GM18505 (cell line): ENCODE data around the gene DNAH5.

ENCODE experiments used
- ATAC-seq: cut with Tn5 transposase; IDR thresholded peaks from one replicate; pipeline ENCODE4 v1.9.1; 2021; ENCODE audit not compliant: unreplicated experiment
- POLR2A ChIP-seq: IDR thresholded peaks from 4 replicates; pipeline ENCODE4 v1.6.1; 2011; ENCODE audit warnings: borderline replicate concordance; ENCODE audit not compliant: insufficient read depth, insufficient read length; ENCODE audit errors: extremely low read depth

The DNAH5 gene

DNA sequence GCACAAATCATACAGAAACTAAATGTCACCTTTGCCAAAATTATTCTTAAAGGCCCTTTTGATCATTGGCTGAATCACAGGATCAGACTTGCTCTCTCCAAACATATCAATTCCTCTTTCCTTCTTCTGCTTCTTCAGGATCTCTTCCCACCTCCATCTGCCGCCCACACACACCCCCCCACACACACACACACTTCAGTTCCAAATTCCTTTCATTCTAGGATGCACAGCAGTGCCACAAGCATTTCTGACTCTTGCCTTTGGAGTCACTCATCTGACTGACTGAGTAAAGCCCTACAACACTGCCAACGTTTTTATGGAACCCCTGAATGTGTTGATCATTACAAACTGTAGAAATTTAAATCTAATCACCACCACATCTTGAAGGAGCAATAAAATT is 22.9 kb downstream of the DNAH5 start:
- no peak for TF ChIP-seq POLR2A
- no peak for ATAC-seq

DNA sequence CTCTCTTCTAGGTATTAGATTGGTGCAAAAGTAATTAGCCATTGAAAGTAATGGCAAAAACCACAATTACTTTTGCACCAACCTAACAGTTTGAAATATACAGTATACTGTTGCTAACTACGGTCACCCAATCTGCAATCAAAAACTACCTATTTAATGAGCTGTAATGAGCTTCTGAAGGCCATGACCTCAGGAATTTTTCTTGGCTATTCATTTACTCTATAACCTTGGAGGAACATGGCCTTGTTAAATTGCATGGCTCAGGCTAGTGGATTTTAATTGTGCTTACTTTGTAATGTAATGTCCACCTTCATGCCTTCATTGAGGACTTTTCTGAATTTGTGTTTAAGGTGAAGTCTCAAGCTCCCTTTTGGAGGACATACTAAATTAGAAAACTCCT is 24.7 kb downstream of the DNAH5 start:
- TF ChIP-seq POLR2A = no peak

GRCh38 chr5:13919087-13919486 is 25.4 kb downstream of the DNAH5 start:
- no peak for ATAC-seq
- TF ChIP-seq POLR2A = no peak

More for the DNA sequence above, 24.7 kb downstream of the DNAH5 start:
- ATAC-seq = no peak

- ATAC-seq = no peak
- no peak for TF ChIP-seq POLR2A
These were observed 27.4 kb downstream of the DNAH5 start for GRCh38 chr5:13917061-13917460.

GRCh38 chr5:13913962-13914361 is 30.5 kb downstream of the DNAH5 start:
- TF ChIP-seq POLR2A = no peak

GRCh38 chr5:13910637-13911288 is 33.7 kb downstream of the DNAH5 start:
- no peak for ATAC-seq
- no peak for TF ChIP-seq POLR2A

More at GRCh38 chr5:13913962-13914361, 30.5 kb downstream of the DNAH5 start:
- no peak for ATAC-seq

GRCh38 chr5:13910201-13910600 is 34.3 kb downstream of the DNAH5 start:
- no peak for ATAC-seq
- TF ChIP-seq POLR2A = no peak

- no peak for ATAC-seq
- no peak for TF ChIP-seq POLR2A
These were observed 35.2 kb downstream of the DNAH5 start for GRCh38 chr5:13909271-13909670.

DNA sequence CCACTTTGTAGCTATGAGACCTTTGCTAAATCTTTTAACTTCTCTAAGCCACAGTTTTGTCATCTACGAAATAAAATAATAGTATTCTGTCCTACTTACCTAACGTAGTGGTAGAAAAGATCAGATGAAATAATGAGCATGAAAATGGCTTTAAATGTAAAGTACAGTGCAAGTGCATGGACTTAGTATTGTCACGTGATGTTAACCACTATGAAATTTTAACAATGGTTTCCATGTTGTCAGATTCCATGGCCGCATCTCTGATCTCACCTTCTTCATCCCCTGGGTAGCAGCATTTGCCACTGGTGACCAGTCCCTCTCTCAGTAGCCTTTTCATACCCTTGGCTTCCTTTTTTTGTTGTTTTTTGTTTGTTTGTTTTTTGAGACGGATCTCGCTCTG is 45.9 kb downstream of the DNAH5 start:
- TF ChIP-seq POLR2A = no peak
- ATAC-seq = no peak

DNA sequence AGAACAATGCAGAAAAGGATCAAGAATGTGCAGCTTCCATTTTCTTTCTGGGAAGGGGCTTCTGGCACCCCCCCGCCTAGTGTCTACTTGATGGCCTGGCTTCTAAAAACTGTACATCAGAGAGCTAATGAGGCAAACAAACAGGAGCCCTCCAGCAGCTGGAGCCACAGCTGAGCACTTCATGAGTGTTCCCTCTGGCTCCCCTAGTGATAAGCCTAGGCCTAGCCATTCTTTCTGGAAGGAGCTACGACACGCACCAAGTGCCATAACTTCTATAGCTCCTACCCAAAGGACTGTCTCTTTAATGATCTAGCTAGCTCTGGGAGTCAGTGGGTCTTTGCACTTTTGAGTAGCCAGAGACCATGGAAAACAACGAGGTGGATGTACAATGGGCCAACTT is 66.1 kb downstream of the DNAH5 start:
- no peak for TF ChIP-seq POLR2A
- no peak for ATAC-seq

- no peak for TF ChIP-seq POLR2A
- no peak for ATAC-seq
These were observed 77.7 kb downstream of the DNAH5 start for GRCh38 chr5:13866792-13867191.

- no peak for ATAC-seq
- TF ChIP-seq POLR2A = no peak
These were observed 79.2 kb downstream of the DNAH5 start for GRCh38 chr5:13865312-13865711.

DNA sequence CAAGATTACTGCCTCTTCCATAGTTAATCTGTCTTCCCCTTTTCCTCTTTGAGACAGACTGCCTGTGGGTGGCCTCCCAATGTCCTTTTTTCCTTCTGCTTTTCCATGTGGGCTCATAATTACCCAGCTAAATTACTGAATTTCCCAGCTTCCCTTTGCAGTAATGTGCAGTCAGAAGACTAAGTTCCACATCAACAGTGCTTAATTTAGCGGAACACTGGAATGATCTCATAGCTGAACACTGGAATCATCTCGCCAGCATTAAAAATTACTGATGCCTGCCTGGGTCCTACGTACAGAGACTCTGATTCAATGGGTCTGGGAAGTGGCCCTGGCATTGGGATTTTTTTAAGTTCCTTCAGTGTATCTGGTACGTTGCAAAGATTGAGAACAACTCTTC is 84.3 kb downstream of the DNAH5 start:
- ATAC-seq = no peak
- no peak for TF ChIP-seq POLR2A

- no peak for TF ChIP-seq POLR2A
- ATAC-seq = no peak
These were observed 85.0 kb downstream of the DNAH5 start for GRCh38 chr5:13859270-13860065.
